HepG2 (cell line): ENCODE data around the gene SAP30. TPM values are rescaled to one million over a fixed set of nuclear protein-coding genes. Genes with fewer than 3 reads are reported as not detected.
A peak's percentile ranks its signal among the peaks of the same experiment; 100 is the strongest.

Source experiments
- CC2D1A ChIP-seq: sonication (generic); formaldehyde crosslinking; IDR thresholded peaks from 2 replicates; pipeline ENCODE4 v1.8.1; 2023; ENCODE audit warnings: mild to moderate bottlenecking, missing genetic modification reagents
- CSRNP2 ChIP-seq: sonication (generic); formaldehyde crosslinking; conservative IDR thresholded peaks from 2 replicates; pipeline ENCODE4 v1.8.0; 2022; ENCODE audit warnings: low read depth, missing genetic modification reagents
- ELF1 ChIP-seq: sonication (generic); formaldehyde crosslinking; IDR thresholded peaks from 2 replicates; pipeline ENCODE4 v1.4.0; 2020; ENCODE audit warnings: missing genetic modification reagents
- HCFC1 ChIP-seq: fragments of 150-350 bp; IDR thresholded peaks from 2 replicates; pipeline ENCODE4 v1.6.1; 2014; ENCODE audit warnings: low read depth, low read length
- HOXA3 ChIP-seq: sonication (generic); formaldehyde crosslinking; IDR thresholded peaks from 2 replicates; pipeline ENCODE4 v1.5.0; 2020; ENCODE audit warnings: missing genetic modification reagents
- KLF12 ChIP-seq: sonication (generic); formaldehyde crosslinking; IDR thresholded peaks from 2 replicates; pipeline ENCODE4 v1.4.0; 2020; ENCODE audit warnings: missing genetic modification reagents, borderline replicate concordance
- NR2F6 ChIP-seq, 2 experiments: IDR thresholded peaks; 2 replicates each; pipeline ENCODE4 v1.6.1; 2016; ENCODE audit warnings: antibody characterized with exemption in 1 of 2, mild to moderate bottlenecking in 1 of 2
- RFXANK ChIP-seq: IDR thresholded peaks from 2 replicates; pipeline ENCODE4 v1.6.1; 2016
- RXRB ChIP-seq: IDR thresholded peaks from 2 replicates; pipeline ENCODE4 v1.6.1; 2016; ENCODE audit warnings: borderline replicate concordance, missing genetic modification reagents, missing compliant biosample characterization
- SALL2 ChIP-seq: sonication (generic); formaldehyde crosslinking; IDR thresholded peaks from 2 replicates; pipeline ENCODE4 v1.8.1; 2023; ENCODE audit warnings: mild to moderate bottlenecking, missing genetic modification reagents, inconsistent platforms
- SKI ChIP-seq: fragments of 450-650 bp; IDR thresholded peaks from one replicate; pipeline ENCODE4 v1.6.1; 2018; ENCODE audit warnings: mild to moderate bottlenecking; ENCODE audit not compliant: partially characterized antibody
- SOX13 ChIP-seq, 3 experiments: fragments of 450-650 bp in 1 of 3; sonication (generic) in 1 of 3; formaldehyde crosslinking in 1 of 3; IDR thresholded peaks in 2 of 3; conservative IDR thresholded peaks in 1 of 3; 2 replicates each; pipeline versions ENCODE4 v1.5.0 to v1.6.1; 2016 to 2020; ENCODE audit warnings: antibody characterized with exemption in 1 of 3, mild to moderate bottlenecking in 1 of 3, missing compliant biosample characterization in 1 of 3, missing genetic modification reagents in 1 of 3, moderate library complexity in 1 of 3
- SOX6 ChIP-seq, 2 experiments: fragments of 450-650 bp in 1 of 2; sonication (generic) in 1 of 2; formaldehyde crosslinking in 1 of 2; IDR thresholded peaks; 2 replicates each; pipeline versions ENCODE4 v1.4.0 to v1.6.1; 2017 to 2020; ENCODE audit warnings: antibody characterized with exemption in 1 of 2, mild to moderate bottlenecking in 1 of 2, missing genetic modification reagents in 1 of 2
- SRY ChIP-seq: sonication (generic); formaldehyde crosslinking; IDR thresholded peaks from 2 replicates; pipeline ENCODE4 v1.8.0; 2022; ENCODE audit warnings: mild to moderate bottlenecking, missing genetic modification reagents
- STAT5B ChIP-seq: sonication (generic); formaldehyde crosslinking; IDR thresholded peaks from 2 replicates; pipeline ENCODE4 v1.4.0; 2020; ENCODE audit warnings: missing genetic modification reagents
- ZBTB21 ChIP-seq: sonication (generic); formaldehyde crosslinking; IDR thresholded peaks from 2 replicates; pipeline ENCODE4 v1.4.0; 2020; ENCODE audit warnings: missing genetic modification reagents
- ZKSCAN8 ChIP-seq: IDR thresholded peaks from 2 replicates; pipeline ENCODE4 v1.6.1; 2016; ENCODE audit warnings: borderline replicate concordance, missing genetic modification reagents, missing compliant biosample characterization
- ZMYM3 ChIP-seq: sonication (generic); formaldehyde crosslinking; IDR thresholded peaks from 2 replicates; pipeline ENCODE4 v1.5.1; 2020; ENCODE audit warnings: mild to moderate bottlenecking, missing genetic modification reagents
- ZNF143 ChIP-seq: sonication (generic); formaldehyde crosslinking; IDR thresholded peaks from 2 replicates; pipeline ENCODE4 v1.4.0; 2020; ENCODE audit warnings: missing genetic modification reagents
- ZNF263 ChIP-seq: sonication (generic); formaldehyde crosslinking; IDR thresholded peaks from 2 replicates; pipeline ENCODE4 v1.4.0; 2020; ENCODE audit warnings: missing genetic modification reagents
- ZNF335 ChIP-seq: sonication (generic); formaldehyde crosslinking; IDR thresholded peaks from 2 replicates; pipeline ENCODE4 v1.4.0; 2020; ENCODE audit warnings: missing genetic modification reagents
- ZNF33B ChIP-seq: sonication (generic); formaldehyde crosslinking; IDR thresholded peaks from 2 replicates; pipeline ENCODE4 v1.5.1; 2020; ENCODE audit warnings: mild to moderate bottlenecking, missing genetic modification reagents
- ZNF749 ChIP-seq: sonication (generic); formaldehyde crosslinking; IDR thresholded peaks from 2 replicates; pipeline ENCODE4 v1.8.0; 2022; ENCODE audit warnings: mild to moderate bottlenecking, missing genetic modification reagents, moderate library complexity, borderline replicate concordance
- ZUFSP ChIP-seq: sonication (generic); formaldehyde crosslinking; IDR thresholded peaks from 2 replicates; pipeline ENCODE4 v1.9.0; 2021; ENCODE audit warnings: missing genetic modification reagents, mild to moderate bottlenecking, borderline replicate concordance
- polyA plus RNA-seq, 8 experiments: library from polyadenylated mRNA; depleted of rRNA in 3 of 8; stranded (reverse) in 7 of 8; unstranded in 1 of 8; fragments of >200 nt; fragmentation: Illumina TruSeq in 4 of 8; extraction: Trizol in 4 of 8; gene quantifications; 2 replicates each; pipeline versions ENCODE4 v1.2.1 to v1.2.3, GENCODE V29; 2011 to 2016; ENCODE audit warnings: low read depth in 4 of 8, missing spikeins in 1 of 8, mixed read lengths in 1 of 8; ENCODE audit not compliant: insufficient read depth in 1 of 8
- total RNA-seq, 5 experiments: library from RNA; depleted of rRNA; stranded (reverse); fragments of >200 nt; fragmentation: Illumina TruSeq; extraction: Trizol; gene quantifications; 2 replicates each; pipeline ENCODE4 v1.2.3, GENCODE V29; 2016; ENCODE audit warnings: low read depth in 1 of 5
- TF ChIP-seq, protein P1 (sequence below): sonication (generic); formaldehyde crosslinking; IDR thresholded peaks from 2 replicates; pipeline ENCODE4 v1.4.0; 2020; ENCODE audit warnings: missing genetic modification reagents

Gene SAP30
- total and polyA plus RNA-seq, 2 of the 13 experiments (the other 11 are each of a cell fraction or from before 2014, with no cell fraction given), result 14.2 to 25.1 TPM

DNA sequence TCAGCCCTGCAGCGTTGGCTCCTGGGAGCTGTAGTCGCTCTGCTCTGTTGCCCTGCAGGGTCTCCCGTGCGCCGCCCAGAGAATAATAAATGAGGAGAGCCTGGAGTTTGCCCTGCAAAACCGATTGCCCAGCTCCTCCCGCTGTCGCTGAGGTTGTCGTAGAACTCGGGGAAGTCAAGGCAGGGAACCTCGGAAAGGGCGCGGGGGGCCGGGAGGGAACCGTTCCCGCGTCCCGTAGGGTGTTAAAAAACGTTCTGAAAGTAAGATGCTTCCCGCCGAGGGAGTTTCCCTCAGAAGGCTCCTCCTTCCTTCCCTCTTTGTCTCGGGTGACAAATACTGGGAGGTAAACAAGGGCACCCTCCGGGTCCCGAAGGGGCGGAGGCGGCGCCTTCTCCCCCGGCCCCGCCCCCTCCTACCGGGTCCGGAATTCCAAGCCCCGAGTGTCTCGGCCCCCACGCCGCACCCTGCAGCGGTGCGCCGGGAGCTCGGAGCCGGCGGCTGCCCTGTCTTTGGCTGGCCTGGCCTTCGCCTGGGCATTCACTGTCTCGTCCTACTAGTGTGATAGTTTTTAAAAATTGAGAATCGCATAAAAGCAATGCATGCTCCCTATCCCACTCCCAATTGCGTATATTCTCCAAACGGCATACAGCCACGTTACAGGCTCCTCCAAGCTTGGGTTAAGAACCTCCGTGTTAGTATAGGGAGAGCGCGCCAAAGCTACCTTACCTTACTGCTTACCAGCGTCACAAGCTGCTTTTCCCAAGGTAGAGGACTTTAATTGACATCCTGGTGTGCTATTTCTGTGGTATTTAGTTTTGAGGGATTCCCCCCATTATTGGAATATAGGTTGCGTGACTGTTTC is 35.6 kb upstream of the SAP30 start (continued):
- no peak for TF ChIP-seq SOX6 (IDR thresholded peaks at IDR 0.05)
- peak; percentile 46 for TF ChIP-seq SOX6 (CRISPR knock-in tag; IDR thresholded peaks at IDR 0.05)
- 0 out of 2 replicates have a peak, but pooled peaks have one; percentile 45 for TF ChIP-seq SRY (CRISPR knock-in tag)
- TF ChIP-seq SOX13 (IDR thresholded peaks at IDR 0.05), result no peak
- TF ChIP-seq SOX13 (CRISPR knock-in tag; conservative IDR thresholded peaks at IDR 0.05 in 1 of 2, IDR thresholded peaks at IDR 0.05 in 1 of 2), result peak in 1 of 2 experiments; percentile 31; a peak in 1 of 4 replicates
- no peak for TF ChIP-seq ZNF263 (CRISPR knock-in tag)
- TF ChIP-seq HCFC1, result no peak
- TF ChIP-seq STAT5B (CRISPR knock-in tag), result no peak
- TF ChIP-seq, protein P1, sequence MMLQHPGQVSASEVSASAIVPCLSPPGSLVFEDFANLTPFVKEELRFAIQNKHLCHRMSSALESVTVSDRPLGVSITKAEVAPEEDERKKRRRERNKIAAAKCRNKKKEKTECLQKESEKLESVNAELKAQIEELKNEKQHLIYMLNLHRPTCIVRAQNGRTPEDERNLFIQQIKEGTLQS (CRISPR knock-in tag), result no peak
- TF ChIP-seq ZMYM3 (CRISPR knock-in tag), result no peak
- TF ChIP-seq KLF12, result peak; percentile 41; the same call in 1 of the 2 replicates
- TF ChIP-seq CSRNP2 (CRISPR knock-in tag), result 0 out of 2 replicates have a peak, but pooled peaks have one; percentile 8
- TF ChIP-seq SALL2, result no peak
- TF ChIP-seq CC2D1A (CRISPR knock-in tag), result no peak; the same call in 1 of the 2 replicates
- no peak for TF ChIP-seq ZNF749 (CRISPR knock-in tag)
- no peak for TF ChIP-seq ZKSCAN8 (CRISPR knock-in tag)
- TF ChIP-seq ZNF33B (CRISPR knock-in tag), result no peak
- no peak for TF ChIP-seq RXRB (CRISPR knock-in tag)
- no peak for TF ChIP-seq RFXANK (CRISPR knock-in tag)
- TF ChIP-seq ZUFSP (CRISPR knock-in tag), result no peak
- TF ChIP-seq ZNF335 (CRISPR knock-in tag), result no peak
- peak; percentile 82; the same call in 1 of the 2 replicates for TF ChIP-seq ZNF143 (CRISPR knock-in tag)
- no peak for TF ChIP-seq ELF1
- TF ChIP-seq SKI, result no peak
- TF ChIP-seq HOXA3, result peak; percentile 11; the same call in 1 of the 2 replicates
- no peak for TF ChIP-seq NR2F6 (IDR thresholded peaks at IDR 0.05)
- no peak for TF ChIP-seq NR2F6 (CRISPR knock-in tag; IDR thresholded peaks at IDR 0.05)
- TF ChIP-seq ZBTB21, result 0 out of 2 replicates have a peak, but pooled peaks have one; percentile 25
